ENCODE data around the gene LFNG.

LFNG gene

DNA sequence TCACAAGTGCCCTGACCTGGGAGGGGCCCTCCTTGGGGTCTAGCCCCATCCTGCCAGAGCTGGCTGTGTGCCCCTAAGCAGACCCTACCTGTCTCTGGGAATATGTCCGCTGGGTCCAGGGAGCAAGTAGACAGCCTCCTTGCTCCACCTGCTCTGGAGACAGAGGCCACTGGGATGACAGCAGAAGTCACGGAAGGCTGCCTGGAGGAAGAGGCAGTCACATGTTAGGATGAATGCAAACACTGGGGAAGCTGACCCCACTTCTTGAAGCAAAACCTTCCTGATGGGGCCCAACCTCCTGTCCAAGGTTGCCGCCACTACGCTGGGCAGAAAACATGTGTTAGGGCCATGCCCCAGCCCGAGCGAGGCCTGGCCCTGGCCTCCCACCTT lies 11.7 kb upstream of the LFNG start:
- no CpG with 5 or more reads among the region's 6 CpGs for WGBS (ENCODE audit: extremely low coverage, insufficient coverage, low lambda C conversion rate)
- Histone ChIP-seq H4K8ac (ENCODE audit: low read depth, low read length) (no peak overlapping the region), H4K5ac (ENCODE audit: low read length) (no peak overlapping the region), H3K56ac (ENCODE audit: low read length) (no peak overlapping the region), H3K4me3 (ENCODE audit: low read length) (no peak overlapping the region), H2AK5ac (ENCODE audit: low read length) (no peak overlapping the region), H3K4me1 (ENCODE audit: control insufficient read depth, low read depth, low read length) (no peaks in the 10 kb centered on the region), H3K4ac (ENCODE audit: low read depth, low read length) (no peak overlapping the region), H3K79me2 (ENCODE audit: control insufficient read depth, insufficient read depth, low read length) (no peaks in the 10 kb centered on the region), H3K9ac (ENCODE audit: low read length) (no peak overlapping the region), H3K23ac (ENCODE audit: low read length) (no peak overlapping the region), H3K18ac (ENCODE audit: low read length) (no peak overlapping the region), H2BK5ac (ENCODE audit: low read length) (no peak overlapping the region), H2BK15ac (replicated peaks; ENCODE audit: low read depth) (no peak overlapping the region), H3K27ac (ENCODE audit: low read depth, low read length) (no peak overlapping the region), H3K79me1 (ENCODE audit: low read length) (no peaks in the 10 kb centered on the region), H3K4me2 (ENCODE audit: low read length) (no peak overlapping the region), H3K27me3 (ENCODE audit: insufficient read depth, low read length, poor library complexity) (no peaks in the 10 kb centered on the region), H3K36me3 (ENCODE audit: control insufficient read depth, insufficient read depth, low read length) (no peaks in the 10 kb centered on the region), H2BK120ac (ENCODE audit: low read depth, low read length) (no peak overlapping the region)
- DNase-seq: no peak

DNA sequence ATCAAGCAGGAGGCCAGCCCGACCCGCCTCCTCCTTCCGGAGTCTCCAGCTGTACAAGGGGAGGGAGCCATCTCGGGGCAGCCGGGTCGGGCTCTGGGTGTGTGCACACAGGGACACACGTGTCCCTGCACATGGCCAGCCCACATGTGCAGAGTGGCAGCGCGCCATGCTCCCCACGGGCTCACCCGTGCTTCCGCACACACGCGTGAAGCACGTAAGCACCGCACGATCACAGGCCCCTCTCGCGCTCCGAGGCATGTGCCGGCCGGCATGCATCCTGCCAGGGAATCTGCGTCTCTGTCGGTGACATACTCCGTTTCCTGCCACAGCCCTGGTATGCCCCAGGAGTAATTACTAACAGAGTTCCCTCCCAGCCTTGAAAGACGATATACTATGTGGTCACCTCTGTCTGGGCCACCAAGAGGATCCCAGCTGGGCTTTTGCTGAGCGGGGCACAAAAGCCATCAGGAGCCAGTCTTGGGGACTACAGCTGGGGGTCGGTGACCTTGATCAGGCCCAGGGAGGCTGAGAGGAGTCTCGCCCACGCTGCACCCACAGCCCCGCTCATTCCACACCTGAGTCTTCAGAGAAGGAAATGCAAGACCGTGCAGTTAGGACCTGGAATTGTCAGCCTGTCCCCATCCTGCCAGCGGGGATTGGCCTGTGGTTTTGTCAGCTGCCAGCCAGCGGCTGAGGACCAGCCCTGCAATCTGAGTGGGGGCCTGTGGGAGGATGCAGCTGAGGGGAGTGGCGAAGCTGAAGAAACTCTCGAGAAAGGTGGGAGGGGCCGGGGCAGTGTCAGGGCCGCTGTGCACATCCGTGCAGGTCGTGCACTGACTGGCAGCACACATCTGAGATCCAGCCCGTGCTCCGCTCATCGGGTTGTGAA lies 11.0 kb upstream of the LFNG start:
- Histone ChIP-seq H3K79me2 (ENCODE audit: control insufficient read depth, insufficient read depth, low read length) (no peaks in the 10 kb centered on the region), H3K27me3 (ENCODE audit: insufficient read depth, low read length, poor library complexity) (no peaks in the 10 kb centered on the region), H4K8ac (ENCODE audit: low read depth, low read length) (no peak overlapping the region), H3K4ac (ENCODE audit: low read depth, low read length) (no peak overlapping the region), H3K18ac (ENCODE audit: low read length) (no peak overlapping the region), H2AK5ac (ENCODE audit: low read length) (no peak overlapping the region), H3K23ac (ENCODE audit: low read length) (no peak overlapping the region), H3K79me1 (ENCODE audit: low read length) (no peaks in the 10 kb centered on the region), H3K4me2 (ENCODE audit: low read length) (no peak overlapping the region), H2BK120ac (ENCODE audit: low read depth, low read length) (no peak overlapping the region), H2BK5ac (ENCODE audit: low read length) (no peak overlapping the region), H3K56ac (ENCODE audit: low read length) (peak overlapping the region; percentile 49), H3K9ac (ENCODE audit: low read length) (no peak overlapping the region), H3K4me3 (ENCODE audit: low read length) (no peak overlapping the region), H4K5ac (ENCODE audit: low read length) (no peak overlapping the region), H3K36me3 (ENCODE audit: control insufficient read depth, insufficient read depth, low read length) (no peaks in the 10 kb centered on the region), H3K27ac (ENCODE audit: low read depth, low read length) (no peak overlapping the region), H2BK15ac (replicated peaks; ENCODE audit: low read depth) (no peak overlapping the region), H3K4me1 (ENCODE audit: control insufficient read depth, low read depth, low read length) (no peaks in the 10 kb centered on the region)
- WGBS (ENCODE audit: extremely low coverage, insufficient coverage, low lambda C conversion rate): no CpG with 5 or more reads among the region's 43 CpGs
- DNase-seq: peak; percentile 41

DNA sequence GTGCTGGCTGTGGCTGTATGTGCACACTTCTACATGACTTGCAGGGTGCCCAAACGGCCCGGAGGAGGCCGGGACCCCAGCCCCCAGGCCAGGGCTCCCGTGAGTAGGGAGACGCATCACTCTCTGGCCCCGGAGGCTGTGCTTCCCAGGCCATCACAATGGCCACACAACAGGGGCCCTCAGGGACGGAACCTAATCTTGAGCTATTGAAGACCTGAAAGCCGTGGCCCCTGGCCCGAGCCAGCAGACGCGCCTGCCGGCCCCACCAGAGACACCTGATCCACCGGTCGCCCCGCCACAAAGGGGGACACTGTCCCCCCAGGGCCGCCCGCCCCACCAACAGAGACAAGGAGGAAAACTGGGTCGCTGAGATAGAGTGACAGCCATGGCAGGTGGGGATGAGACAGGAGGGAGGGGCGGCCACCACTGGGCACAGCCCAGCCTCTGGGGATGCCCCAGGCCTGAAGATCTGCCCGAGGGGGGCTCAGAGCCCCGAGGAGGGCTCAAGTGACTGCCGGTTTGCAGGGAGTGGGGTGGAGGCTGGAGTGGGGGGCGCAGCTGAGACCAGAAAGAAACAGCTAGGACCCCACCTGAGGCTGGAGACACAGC lies 10.2 kb upstream of the LFNG start:
- Histone ChIP-seq H3K18ac (ENCODE audit: low read length) (no peak overlapping the region), H3K4me3 (ENCODE audit: low read length) (no peak overlapping the region), H2BK5ac (ENCODE audit: low read length) (no peak overlapping the region), H3K4ac (ENCODE audit: low read depth, low read length) (no peak overlapping the region), H3K79me1 (ENCODE audit: low read length) (no peaks in the 10 kb centered on the region), H3K27me3 (ENCODE audit: insufficient read depth, low read length, poor library complexity) (no peaks in the 10 kb centered on the region), H2BK120ac (ENCODE audit: low read depth, low read length) (no peak overlapping the region), H3K36me3 (ENCODE audit: control insufficient read depth, insufficient read depth, low read length) (no peaks in the 10 kb centered on the region), H3K9ac (ENCODE audit: low read length) (no peak overlapping the region), H2AK5ac (ENCODE audit: low read length) (no peak overlapping the region), H4K8ac (ENCODE audit: low read depth, low read length) (no peak overlapping the region), H3K23ac (ENCODE audit: low read length) (no peak overlapping the region), H2BK15ac (replicated peaks; ENCODE audit: low read depth) (no peak overlapping the region), H4K5ac (ENCODE audit: low read length) (no peak overlapping the region), H3K4me1 (ENCODE audit: control insufficient read depth, low read depth, low read length) (no peaks in the 10 kb centered on the region), H3K4me2 (ENCODE audit: low read length) (no peak overlapping the region), H3K79me2 (ENCODE audit: control insufficient read depth, insufficient read depth, low read length) (no peaks in the 10 kb centered on the region), H3K27ac (ENCODE audit: low read depth, low read length) (no peak overlapping the region), H3K56ac (ENCODE audit: low read length) (no peak overlapping the region)
- WGBS (ENCODE audit: extremely low coverage, insufficient coverage, low lambda C conversion rate): no CpG with 5 or more reads among the region's 23 CpGs
- DNase-seq: no peak

DNA sequence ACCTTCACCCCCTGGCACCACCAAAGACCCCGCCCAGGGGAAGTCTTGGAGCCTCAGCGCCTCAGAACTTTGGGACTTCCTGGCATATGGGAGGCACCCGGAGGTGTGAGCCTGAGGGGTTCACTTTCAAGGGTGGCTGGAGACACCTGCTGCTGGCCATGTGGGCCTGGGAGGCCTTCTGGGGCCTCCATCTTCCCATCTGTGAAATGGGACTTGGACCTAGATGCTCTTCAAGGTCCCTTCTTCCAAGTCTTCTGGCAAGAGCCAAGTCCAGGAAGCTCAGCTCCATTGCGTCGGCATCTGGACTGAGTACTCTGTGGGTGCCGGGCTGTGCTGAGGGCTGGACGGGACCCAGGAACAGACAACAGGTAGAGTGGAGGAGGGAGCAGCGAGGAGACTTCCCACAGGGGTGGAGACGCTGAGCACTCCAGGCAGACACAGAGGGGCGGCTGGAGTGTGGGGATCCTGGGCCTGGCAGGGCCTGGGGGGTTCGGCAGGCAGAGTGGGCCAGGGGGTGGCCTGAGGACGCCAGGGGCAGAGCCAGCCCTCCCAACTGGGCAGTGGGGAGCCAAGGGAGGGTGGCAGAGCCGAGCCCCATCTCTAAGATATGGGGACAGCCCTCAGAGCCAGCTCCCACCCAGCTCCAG lies 9.3 kb upstream of the LFNG start:
- no peak for DNase-seq
- Histone ChIP-seq H3K4ac (ENCODE audit: low read depth, low read length) (no peak overlapping the region), H3K27ac (ENCODE audit: low read depth, low read length) (no peak overlapping the region), H3K36me3 (ENCODE audit: control insufficient read depth, insufficient read depth, low read length) (no peaks in the 10 kb centered on the region), H3K79me1 (ENCODE audit: low read length) (no peaks in the 10 kb centered on the region), H2BK15ac (replicated peaks; ENCODE audit: low read depth) (no peak overlapping the region), H3K27me3 (ENCODE audit: insufficient read depth, low read length, poor library complexity) (no peaks in the 10 kb centered on the region), H3K4me1 (ENCODE audit: control insufficient read depth, low read depth, low read length) (no peaks in the 10 kb centered on the region), H3K9ac (ENCODE audit: low read length) (no peak overlapping the region), H3K4me2 (ENCODE audit: low read length) (no peak overlapping the region), H3K56ac (ENCODE audit: low read length) (peak overlapping the region; percentile 15), H3K79me2 (ENCODE audit: control insufficient read depth, insufficient read depth, low read length) (no peaks in the 10 kb centered on the region), H3K18ac (ENCODE audit: low read length) (no peak overlapping the region), H4K8ac (ENCODE audit: low read depth, low read length) (no peak overlapping the region), H2BK5ac (ENCODE audit: low read length) (no peak overlapping the region), H4K5ac (ENCODE audit: low read length) (no peak overlapping the region), H2BK120ac (ENCODE audit: low read depth, low read length) (no peak overlapping the region), H2AK5ac (ENCODE audit: low read length) (no peak overlapping the region), H3K23ac (ENCODE audit: low read length) (no peak overlapping the region), H3K4me3 (ENCODE audit: low read length) (no peak overlapping the region)
- WGBS (ENCODE audit: extremely low coverage, insufficient coverage, low lambda C conversion rate): no CpG with 5 or more reads among the region's 13 CpGs

DNA sequence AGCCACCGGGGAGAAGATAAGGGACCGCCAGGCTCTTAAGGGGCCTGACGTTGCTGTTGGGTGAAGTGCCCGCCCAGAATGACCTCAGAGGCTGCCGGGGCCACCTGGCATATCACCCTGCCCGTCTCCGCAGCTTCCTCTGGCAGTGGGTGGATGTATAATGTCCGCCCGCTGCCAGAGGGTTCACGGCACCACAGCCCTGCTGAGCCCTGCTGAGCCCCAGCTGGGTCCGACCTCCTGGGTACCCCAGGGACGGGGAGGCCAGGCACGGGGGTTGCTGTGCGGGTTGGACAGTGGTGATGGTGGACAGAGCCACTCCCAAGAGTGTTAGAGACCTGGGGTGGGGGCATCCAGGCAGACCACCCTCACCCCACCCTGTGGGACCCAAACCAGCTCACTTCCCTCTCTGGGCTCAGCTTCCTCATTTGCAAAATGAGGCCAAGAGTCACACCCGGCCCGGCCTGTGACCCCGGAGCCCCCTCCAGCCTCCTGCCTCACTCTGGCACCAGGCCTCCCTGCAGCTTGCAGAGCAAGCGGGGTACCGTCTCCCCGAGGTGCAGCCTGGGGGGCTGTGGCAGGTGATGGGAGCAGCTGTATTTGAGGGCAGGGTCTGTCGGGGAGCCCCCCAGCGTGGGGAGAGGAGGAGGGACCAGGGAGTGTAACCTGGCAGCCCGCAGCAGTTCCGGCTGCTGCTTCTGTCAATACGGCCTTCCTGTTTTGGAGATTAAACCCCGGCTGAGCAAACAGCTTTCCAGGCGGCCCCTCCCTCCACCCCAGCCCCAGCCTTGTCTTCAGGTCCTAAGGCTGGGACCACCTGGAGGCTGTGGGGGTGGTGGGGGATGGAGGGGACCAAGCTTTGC lies 8.4 kb upstream of the LFNG start:
- Histone ChIP-seq H3K4me3 (ENCODE audit: low read length) (no peak overlapping the region), H4K5ac (ENCODE audit: low read length) (no peak overlapping the region), H3K4me1 (ENCODE audit: control insufficient read depth, low read depth, low read length) (no peaks in the 10 kb centered on the region), H4K8ac (ENCODE audit: low read depth, low read length) (no peak overlapping the region), H2BK5ac (ENCODE audit: low read length) (no peak overlapping the region), H3K23ac (ENCODE audit: low read length) (no peak overlapping the region), H3K4ac (ENCODE audit: low read depth, low read length) (no peak overlapping the region), H3K27me3 (ENCODE audit: insufficient read depth, low read length, poor library complexity) (no peaks in the 10 kb centered on the region), H3K79me2 (ENCODE audit: control insufficient read depth, insufficient read depth, low read length) (no peaks in the 10 kb centered on the region), H2BK15ac (replicated peaks; ENCODE audit: low read depth) (no peak overlapping the region), H3K9ac (ENCODE audit: low read length) (no peak overlapping the region), H3K4me2 (ENCODE audit: low read length) (no peak overlapping the region), H3K79me1 (ENCODE audit: low read length) (no peaks in the 10 kb centered on the region), H2AK5ac (ENCODE audit: low read length) (no peak overlapping the region), H3K27ac (ENCODE audit: low read depth, low read length) (no peak overlapping the region), H3K36me3 (ENCODE audit: control insufficient read depth, insufficient read depth, low read length) (no peaks in the 10 kb centered on the region), H3K56ac (ENCODE audit: low read length) (no peak overlapping the region), H3K18ac (ENCODE audit: low read length) (no peak overlapping the region), H2BK120ac (ENCODE audit: low read depth, low read length) (no peak overlapping the region)
- no CpG with 5 or more reads among the region's 27 CpGs for WGBS (ENCODE audit: extremely low coverage, insufficient coverage, low lambda C conversion rate)
- DNase-seq: no peak
